LHCN-M2 (cell line): ENCODE measurements around the gene CELA2B. TPM values are rescaled to one million over a fixed set of nuclear protein-coding genes. Genes with fewer than 3 reads are reported as not detected.
"Not testable (repeated sequence)": the region's sequence is repeated elsewhere in the genome, so short reads cannot be mapped to it uniquely, and the experiment has no call there.

Experiments used
- DNase-seq: peaks from one replicate; pipeline ENCODE4 v3.0.0-alpha.2; 2012; ENCODE audit warnings: low read depth
- total RNA-seq: library from RNA; depleted of rRNA; stranded (reverse); fragments of >200 nt; gene quantifications from 2 replicates; pipeline ENCODE4 v1.2.3, GENCODE V29; 2014

The CELA2B gene
- total RNA-seq, 1 experiment from 2014 or later, result not detected

DNA sequence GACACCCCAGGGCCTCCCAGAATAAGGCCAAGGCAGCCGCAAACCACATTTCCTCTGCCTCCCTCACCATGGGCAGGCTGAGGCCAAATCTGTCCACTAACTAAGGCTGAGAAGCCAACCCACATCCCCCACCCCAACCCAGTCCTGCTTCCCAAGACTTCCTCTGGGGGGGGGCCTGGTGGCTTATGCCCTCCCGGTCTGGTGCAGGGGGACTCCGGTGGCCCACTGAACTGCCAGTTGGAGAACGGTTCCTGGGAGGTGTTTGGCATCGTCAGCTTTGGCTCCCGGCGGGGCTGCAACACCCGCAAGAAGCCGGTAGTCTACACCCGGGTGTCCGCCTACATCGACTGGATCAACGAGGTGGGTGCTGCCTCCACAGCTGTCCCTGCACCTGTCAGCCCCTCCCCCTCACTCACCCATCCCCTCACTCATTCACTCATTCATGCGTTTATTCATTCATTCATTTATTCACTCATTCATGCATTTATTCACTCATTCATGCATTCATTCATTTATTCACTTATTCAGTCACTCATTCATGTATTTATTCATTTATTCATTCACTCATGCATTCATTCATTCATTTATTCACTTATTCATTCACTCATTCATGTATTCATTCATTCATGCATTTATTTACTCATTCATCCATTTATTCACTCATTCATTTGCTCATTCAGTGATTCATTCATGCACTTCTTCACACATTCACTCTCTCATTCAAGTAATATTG, 30.3 kb upstream of the CELA2B start:
- no peak for DNase-seq

- DNase-seq, result no peak
Observed at GRCh38 chr1:15446212-15446611, 29.7 kb upstream of the CELA2B start.

DNA sequence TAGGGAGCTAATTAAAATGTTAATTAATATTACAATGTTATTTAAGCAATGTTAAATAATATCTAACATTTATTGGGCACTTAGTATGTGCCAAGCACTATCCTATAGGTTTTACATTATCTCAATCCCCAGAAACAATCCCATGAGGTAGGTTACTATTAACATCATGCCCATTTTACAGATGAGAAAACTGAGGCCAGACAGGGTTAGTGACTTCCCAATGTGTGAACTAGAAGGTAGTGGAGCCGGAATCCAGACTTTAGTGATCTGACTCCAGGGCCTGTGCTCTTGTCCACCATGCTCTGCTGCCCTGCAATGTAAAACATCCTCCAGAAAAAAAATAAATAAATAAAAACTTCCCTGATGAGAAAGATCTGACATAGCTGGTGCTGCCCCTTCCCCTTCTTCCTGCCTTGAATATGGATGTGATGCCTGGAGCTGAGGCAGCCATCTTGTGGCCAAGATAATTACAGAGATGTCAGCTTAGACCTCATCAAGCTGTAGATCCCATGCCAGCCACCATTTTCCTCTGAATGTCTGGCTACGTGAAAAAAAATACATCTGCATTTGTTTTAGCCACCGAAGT, 26.9 kb upstream of the CELA2B start:
- DNase-seq, result no peak

DNA sequence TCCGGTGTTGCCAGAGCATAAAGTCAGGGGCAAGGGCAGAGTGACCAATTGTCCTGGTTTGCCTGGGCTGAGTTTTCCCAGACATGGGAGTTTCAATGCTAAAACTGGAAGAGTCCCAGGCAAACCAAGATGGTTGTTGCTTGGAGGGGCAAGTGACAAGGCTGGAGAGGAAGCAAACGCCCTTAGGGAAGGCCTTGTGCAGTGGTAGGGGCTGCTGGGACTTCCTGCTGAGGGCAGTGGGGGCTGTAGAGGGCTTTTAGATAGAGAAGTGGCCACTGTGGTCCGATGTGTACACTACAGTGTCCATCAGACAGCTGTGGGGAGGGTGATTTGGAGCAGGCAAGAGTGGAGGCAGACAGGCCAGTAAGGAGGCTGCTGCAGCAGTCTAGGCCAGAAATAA, 26.3 kb upstream of the CELA2B start:
- DNase-seq, result no peak

- no peak for DNase-seq
Observed at GRCh38 chr1:15451014-15451722, 24.7 kb upstream of the CELA2B start.

DNA sequence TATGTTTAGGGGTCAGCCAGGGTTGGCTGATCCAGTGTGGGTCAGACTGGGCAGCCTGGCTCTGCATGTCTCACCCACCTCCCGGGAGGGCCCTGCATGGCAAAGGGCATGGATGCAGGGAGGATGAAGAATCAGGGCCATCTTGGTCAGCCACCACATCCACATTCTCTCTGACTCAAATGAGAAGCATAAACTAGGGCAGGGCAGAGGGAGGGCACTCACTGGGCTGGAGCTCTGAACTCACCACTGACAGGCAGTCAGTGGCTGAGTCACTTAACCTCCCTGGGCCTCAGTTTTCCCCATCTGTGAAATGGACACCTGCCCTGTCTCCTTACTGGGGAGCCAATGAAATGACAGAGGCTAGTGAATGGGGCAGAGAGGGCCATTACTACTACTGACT, 23.7 kb upstream of the CELA2B start:
- DNase-seq, result peak; percentile 51

GRCh38 chr1:15452866-15453571, 22.9 kb upstream of the CELA2B start:
- DNase-seq, result no peak

- DNase-seq, result no peak
Observed at GRCh38 chr1:15453734-15454133, 22.2 kb upstream of the CELA2B start.

DNA sequence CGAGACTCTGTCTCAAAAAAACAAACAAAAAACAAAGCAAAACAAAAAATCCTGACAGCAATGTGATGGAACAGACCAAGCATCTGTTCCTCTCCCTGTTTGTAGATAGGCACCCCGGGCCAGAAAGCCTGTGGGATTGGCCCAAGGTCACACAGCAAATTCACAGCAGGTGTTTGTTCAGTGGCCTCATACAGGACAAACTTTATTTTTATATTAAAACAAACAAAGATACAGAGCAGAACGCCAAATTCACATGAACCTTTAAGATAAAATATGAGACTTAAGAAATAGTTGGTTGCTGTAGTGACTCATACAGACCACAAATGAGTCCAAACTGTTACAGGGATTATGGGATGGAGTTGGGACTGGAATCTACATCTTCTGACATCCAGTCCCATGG, 21.6 kb upstream of the CELA2B start:
- DNase-seq, result peak; percentile 76

DNA sequence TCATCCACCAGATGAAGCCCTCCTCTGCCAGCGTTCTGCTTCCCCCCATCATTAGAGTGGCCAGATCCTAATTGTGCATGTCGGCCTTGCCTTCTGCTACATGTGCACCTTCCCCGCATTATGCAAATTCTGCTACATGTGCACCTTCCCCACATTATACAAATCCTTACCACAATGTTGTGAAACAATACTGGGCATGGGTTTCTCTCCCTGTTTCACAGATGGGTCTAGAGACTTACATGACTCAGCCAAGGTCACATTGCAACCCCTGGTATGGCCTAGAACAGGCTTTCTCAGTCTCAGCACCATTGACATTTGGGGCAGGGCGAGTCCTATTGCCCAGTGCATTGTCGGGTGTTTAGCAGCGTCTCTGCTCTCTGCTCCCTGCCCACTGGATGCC, 20.4 kb upstream of the CELA2B start:
- DNase-seq, result peak; percentile 49

DNA sequence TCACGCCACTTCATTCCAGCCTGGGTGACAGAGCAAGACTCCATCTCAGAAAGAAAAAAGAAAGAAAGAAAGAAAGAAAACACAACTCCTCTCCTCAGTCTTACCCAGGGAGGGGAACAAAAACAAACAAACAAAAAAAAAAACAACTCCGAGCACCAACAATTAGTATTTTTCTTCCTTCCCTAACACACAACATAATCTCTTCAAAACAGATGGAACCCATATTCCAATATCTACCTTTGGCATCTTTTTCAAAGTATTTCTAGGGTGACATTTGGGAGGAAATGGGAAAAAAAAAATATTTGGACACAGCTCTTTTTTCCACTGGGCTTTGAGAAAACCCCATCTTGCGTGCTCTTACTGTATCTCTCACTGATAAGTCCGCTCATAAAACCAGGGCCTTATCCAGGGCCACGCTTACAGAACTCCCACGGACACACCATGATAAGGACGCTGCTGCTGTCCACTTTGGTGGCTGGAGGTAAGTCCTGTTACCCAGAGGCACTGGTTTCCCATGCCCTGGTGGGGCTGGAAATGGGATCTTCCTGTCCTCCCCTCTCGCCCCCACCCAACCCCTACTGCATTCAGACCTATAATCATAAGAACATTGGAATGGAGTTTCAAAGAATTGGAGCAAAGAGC, 19.5 kb upstream of the CELA2B start, which contains the start of gene CELA2A:
Gene CELA2A (plus strand): TSS at position 420 of the 642 bp plus-strand sequence. CDS start 22 bp downstream, at position 442.
- DNase-seq, result no peak

GRCh38 chr1:15457585-15457984, 18.3 kb upstream of the CELA2B start:
- no peak for DNase-seq

DNA sequence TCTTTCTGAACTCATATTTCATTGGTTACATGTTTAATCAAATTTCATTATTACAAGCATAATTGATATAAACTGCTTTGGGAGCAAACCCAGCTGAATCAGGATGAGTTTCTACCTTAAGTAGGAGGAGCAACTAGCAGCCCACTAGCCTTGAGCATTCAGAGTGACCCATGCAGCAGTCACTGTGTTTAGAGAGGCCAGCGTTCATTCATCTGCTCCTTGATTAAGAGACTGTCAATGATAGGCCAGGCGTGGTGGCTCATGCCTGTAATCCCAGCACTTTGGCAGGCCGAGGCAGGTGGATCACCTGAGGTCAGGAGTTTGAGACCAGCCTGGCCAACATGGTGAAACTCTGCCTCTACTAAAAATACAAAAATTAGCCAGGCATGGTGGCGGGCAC, 17.5 kb upstream of the CELA2B start:
- not testable (repeated sequence) for DNase-seq

- DNase-seq, result peak; percentile 23
Observed at GRCh38 chr1:15459771-15460707, 15.9 kb upstream of the CELA2B start.

GRCh38 chr1:15460708-15461095, 15.2 kb upstream of the CELA2B start:
- no peak for DNase-seq

GRCh38 chr1:15463064-15463800, 12.7 kb upstream of the CELA2B start:
- DNase-seq, result not testable (repeated sequence)

DNA sequence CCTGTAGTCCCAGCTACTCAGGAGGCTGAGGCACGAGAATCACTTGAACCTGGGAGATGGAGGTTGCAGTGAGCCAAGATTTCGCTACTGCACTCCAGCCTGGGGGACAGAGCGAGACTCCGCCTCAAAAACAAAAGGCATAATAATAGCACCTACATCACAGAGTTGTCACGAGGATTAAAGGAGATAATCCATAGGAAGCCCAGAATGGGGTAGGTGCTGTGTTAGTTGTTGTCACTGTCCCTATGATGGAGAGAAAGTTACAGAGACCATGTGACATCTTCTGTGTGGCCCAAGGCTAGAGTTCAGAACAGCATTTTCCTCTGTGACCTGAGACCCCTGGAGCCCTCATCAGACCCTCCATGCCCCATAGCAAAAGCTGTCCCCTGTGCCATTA, 12.0 kb upstream of the CELA2B start:
- DNase-seq, result not testable (repeated sequence)

DNA sequence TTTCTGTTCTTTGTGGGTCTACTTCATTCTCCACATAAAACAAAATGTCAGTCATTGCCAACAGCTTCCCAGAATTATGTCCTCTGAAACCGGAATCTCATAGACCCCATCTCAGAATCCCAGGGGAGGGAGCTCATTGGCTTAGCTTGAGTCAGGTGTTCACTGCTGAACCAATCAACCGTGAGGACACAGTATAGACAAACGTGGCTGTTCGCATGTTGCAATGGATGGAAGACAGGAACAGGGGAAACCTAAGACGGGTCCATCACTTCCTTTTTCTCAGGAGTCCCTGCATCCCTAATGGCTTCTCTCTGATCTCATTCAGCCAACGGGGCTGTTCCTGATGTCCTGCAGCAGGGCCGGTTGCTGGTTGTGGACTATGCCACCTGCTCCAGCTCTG, 10.2 kb upstream of the CELA2B start:
- DNase-seq, result no peak

GRCh38 chr1:15466955-15467625, 8.8 kb upstream of the CELA2B start:
- DNase-seq, result not testable (repeated sequence)
